Thoracic aorta (tissue), 2 donors: ENCODE results near the gene KCND2. TPM values are rescaled to one million over a fixed set of nuclear protein-coding genes. Genes with fewer than 3 reads are reported as not detected.

Experiments
- ATAC-seq: fragments of 150-250 bp; one replicate; pipeline ENCODE4 v1.8.0; 2017; ENCODE audit warnings: low read depth; ENCODE audit not compliant: insufficient number of reproducible peaks, low FRiP score
- DNase-seq: peaks from one replicate; pipeline ENCODE4 v3.0.0-alpha.2; 2020; ENCODE audit warnings: low spot score
- H3K27ac ChIP-seq, 2 donors: fragments of 200-600 bp; sonication (generic); 1 replicate in 1 of 2; 2 replicates in 1 of 2; pipeline ENCODE4 v1.5.1; 2016; ENCODE audit warnings: mild to moderate bottlenecking in 2 of 2, moderate library complexity in 2 of 2
- H3K27me3 ChIP-seq: fragments of 200-600 bp; sonication (generic); replicated peaks from 2 replicates; pipeline ENCODE4 v1.6.0; 2016; ENCODE audit warnings: mild to moderate bottlenecking; ENCODE audit not compliant: insufficient read depth
- H3K36me3 ChIP-seq: fragments of 200-600 bp; sonication (generic); one replicate; pipeline ENCODE4 v1.5.1; 2016
- H3K4me1 ChIP-seq, 2 donors: fragments of 200-600 bp; sonication (generic); 1 replicate in 1 of 2; 2 replicates in 1 of 2; pipeline versions ENCODE4 v1.5.1 to v1.6.0; 2016; ENCODE audit warnings: low read depth in 2 of 2, mild to moderate bottlenecking in 1 of 2; ENCODE audit not compliant: control insufficient read depth in 1 of 2
- H3K4me3 ChIP-seq: fragments of 200-600 bp; sonication (generic); 2 replicates; pipeline ENCODE4 v1.5.1; 2016; ENCODE audit warnings: mild to moderate bottlenecking
- H3K9me3 ChIP-seq: fragments of 200-600 bp; sonication (generic); 2 replicates; pipeline ENCODE4 v1.5.1; 2016
- total RNA-seq, 2 donors: library from RNA; depleted of rRNA; stranded (reverse); fragments of >200 nt; gene quantifications; one replicate each; pipeline versions ENCODE4 v1.1.0 to v1.2.3, GENCODE V29; 2016
- TF ChIP-seq, protein P1 (sequence below): fragments of 200-600 bp; sonication (generic); IDR thresholded peaks from one replicate; pipeline ENCODE4 v1.5.1; 2019; ENCODE audit warnings: antibody characterized with exemption

The KCND2 gene
- total RNA-seq, 2 donors from 2014 or later: 0.14 to 0.99 TPM

DNA sequence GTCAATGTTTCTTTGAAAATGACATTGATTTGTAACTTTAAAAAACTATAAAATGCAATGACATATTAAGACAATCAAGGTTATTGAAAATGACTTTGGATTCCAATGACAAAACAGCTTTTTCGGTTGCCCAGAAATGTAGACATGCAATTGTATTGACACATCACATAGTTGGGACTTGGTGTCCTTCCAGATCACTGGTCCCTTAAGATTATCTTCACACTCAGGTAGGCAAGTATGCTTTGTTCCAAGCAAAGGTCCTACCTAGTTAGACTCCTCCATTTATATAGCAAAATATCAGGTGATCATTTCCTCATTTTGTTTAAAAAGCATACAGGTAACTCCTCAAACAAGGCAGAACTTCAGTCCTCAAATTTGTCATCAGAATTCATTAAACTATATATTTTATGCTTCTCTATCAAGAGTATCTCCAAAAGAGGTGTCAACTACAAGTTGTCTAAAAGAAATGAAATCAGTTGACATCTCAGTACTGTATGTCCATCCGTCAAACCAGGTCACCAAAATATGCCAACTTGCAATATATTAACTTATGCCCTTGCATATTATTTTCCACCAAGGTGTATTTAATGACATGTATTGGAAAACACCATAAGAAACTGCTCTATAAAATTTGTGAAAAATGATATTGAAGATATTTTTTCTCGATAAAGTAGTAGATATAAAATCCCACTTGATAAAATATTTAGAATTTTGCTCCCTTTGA lies 520.4 kb downstream of the KCND2 start:
- Histone ChIP-seq H3K27me3 (no peaks in the 10 kb centered on the region), H3K27ac (no peak overlapping the region), H3K9me3 (no peaks in the 10 kb centered on the region), H3K36me3 (peaks cover 2% of the 10 kb centered on the region), H3K4me1 (no peaks in the 10 kb centered on the region), H3K4me3 (no peak overlapping the region)
- TF ChIP-seq, protein P1, sequence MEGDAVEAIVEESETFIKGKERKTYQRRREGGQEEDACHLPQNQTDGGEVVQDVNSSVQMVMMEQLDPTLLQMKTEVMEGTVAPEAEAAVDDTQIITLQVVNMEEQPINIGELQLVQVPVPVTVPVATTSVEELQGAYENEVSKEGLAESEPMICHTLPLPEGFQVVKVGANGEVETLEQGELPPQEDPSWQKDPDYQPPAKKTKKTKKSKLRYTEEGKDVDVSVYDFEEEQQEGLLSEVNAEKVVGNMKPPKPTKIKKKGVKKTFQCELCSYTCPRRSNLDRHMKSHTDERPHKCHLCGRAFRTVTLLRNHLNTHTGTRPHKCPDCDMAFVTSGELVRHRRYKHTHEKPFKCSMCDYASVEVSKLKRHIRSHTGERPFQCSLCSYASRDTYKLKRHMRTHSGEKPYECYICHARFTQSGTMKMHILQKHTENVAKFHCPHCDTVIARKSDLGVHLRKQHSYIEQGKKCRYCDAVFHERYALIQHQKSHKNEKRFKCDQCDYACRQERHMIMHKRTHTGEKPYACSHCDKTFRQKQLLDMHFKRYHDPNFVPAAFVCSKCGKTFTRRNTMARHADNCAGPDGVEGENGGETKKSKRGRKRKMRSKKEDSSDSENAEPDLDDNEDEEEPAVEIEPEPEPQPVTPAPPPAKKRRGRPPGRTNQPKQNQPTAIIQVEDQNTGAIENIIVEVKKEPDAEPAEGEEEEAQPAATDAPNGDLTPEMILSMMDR: no peak
- DNase-seq: no peak
- no peak for ATAC-seq

DNA sequence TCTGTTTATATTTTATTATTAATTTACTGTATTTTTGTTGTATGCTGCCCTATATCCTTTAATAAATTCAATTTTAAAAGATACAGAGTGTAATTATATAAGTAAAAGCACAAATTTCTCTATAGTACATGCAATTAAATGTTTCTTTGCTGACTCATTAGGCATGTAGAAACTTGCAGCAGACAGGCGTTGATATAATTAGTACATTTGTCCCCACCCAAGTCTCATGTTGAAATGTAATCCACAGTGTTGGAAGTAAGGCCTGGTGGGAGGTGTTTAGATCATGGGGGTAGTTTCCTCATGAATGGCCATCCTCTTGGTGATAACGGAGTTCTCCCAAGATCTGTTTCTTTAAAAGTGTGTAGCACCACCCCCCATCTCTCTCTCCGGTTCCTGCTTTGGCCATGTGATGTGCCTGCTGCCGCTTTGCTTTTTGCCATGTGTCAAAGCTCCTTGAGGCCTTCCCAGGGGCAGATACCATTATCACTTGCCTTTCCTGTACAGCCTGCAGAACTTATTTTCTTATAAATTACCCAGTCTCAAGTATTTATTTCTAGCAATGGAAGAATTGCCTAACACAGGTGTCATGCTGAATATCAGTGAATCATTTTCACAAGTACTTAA lies 521.2 kb downstream of the KCND2 start:
- H3K27ac ChIP-seq: no peak overlapping the region
- ATAC-seq (no peak), DNase-seq (no peak)

DNA sequence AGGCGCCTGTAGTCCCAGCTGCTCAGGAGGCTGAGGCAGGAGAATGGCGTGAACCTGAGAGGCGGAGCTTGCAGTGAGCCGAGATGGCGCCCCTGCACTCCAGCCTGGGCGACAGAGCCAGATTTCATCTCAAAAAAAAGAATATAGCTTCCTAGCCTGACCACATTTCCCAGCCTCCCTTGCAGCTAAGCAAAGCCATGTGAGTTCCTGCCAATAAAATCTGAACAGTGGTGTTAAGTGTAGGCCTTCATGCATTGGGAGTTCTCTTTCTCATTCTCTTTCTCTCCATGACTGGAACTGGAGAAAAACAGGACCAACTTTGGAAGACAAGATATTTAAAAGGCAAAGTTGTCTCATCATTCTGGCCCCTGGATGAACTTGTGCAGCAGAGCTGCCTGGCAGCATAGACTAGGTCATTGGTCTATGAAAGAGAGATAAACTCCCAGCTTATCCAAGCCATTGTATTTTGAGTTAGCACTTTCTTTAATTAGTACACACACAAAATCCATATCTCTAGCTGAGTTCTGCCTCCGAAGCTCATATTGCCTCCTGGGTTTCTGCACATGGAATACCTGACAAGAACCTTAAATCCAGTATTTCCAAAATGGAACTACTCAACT lies 524.2 kb downstream of the KCND2 start:
- Histone ChIP-seq H3K4me1 (no peaks in the 10 kb centered on the region), H3K36me3 (no peaks in the 10 kb centered on the region), H3K27me3 (no peaks in the 10 kb centered on the region), H3K9me3 (no peaks in the 10 kb centered on the region), H3K27ac (no peak overlapping the region), H3K4me3 (no peak overlapping the region)
- DNase-seq (no peak), ATAC-seq (no peak)
- TF ChIP-seq, protein P1: no peak

More for the DNA sequence above, 521.2 kb downstream of the KCND2 start:
- no peaks in the 10 kb centered on the region for H3K36me3 ChIP-seq
- no peak overlapping the region for H3K4me3 ChIP-seq
- no peaks in the 10 kb centered on the region for H3K4me1 ChIP-seq
- no peaks in the 10 kb centered on the region for H3K9me3 ChIP-seq
- TF ChIP-seq, protein P1: no peak
- H3K27me3 ChIP-seq: no peaks in the 10 kb centered on the region

DNA sequence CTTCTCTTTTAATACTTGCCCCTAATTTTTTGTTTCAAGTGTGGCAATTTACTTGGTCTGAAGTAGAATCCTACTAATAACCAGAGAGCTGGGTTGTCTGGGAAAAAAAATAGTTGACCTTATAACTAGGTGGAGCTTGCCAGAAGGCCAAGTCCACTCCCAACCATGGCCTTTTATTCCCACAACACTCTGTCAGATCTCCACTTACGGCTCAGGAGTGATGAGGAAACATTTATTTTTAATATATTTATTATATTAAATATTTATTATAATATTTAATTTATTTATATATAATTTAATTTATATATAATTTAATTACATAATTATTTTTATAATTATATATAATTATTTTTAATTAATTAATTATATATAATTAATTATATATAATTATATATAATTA lies 526.2 kb downstream of the KCND2 start:
- Histone ChIP-seq H3K27ac (no peak overlapping the region), H3K4me3 (no peak overlapping the region), H3K4me1 (no peaks in the 10 kb centered on the region), H3K36me3 (no peaks in the 10 kb centered on the region), H3K27me3 (no peaks in the 10 kb centered on the region), H3K9me3 (no peaks in the 10 kb centered on the region)
- ATAC-seq (no peak), DNase-seq (no peak)
- TF ChIP-seq, protein P1: no peak
